GM11168 (cell line): ENCODE data around the gene BMPR1A.
"Not testable (repeated sequence)": the region's sequence is repeated elsewhere in the genome, so short reads cannot be mapped to it uniquely, and the experiment has no call there.

Experiments
- in situ Hi-C: fragments of 300-500 bp; cut with MboI; formaldehyde crosslinking; loops from one replicate; pipeline ENCODE4 v1.12.0; 2022; ENCODE audit warnings: low sequenced_read_pairs; ENCODE audit not compliant: unreplicated experiment

Gene BMPR1A

DNA sequence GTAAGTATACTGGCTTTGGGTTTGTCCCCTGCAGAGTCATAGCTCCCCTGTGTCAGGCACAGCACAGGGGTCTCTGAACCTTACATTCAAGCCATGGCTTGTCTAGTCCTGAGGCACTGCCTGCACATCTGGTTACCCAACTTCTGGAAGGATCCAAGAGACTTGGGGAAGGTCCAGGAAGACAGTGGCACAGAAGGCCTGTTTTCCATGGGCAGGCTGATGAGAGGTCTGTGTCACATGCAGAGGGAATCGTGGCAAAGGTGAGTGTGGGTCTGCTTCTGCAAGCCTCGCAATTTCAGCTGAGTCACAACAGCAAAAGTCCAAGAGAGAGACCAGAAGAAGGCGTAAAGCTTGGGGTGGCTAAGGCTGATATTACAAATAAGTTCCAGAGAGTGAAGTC, 28.4 kb upstream of the BMPR1A start:
- in situ Hi-C loops: no loop called here

DNA sequence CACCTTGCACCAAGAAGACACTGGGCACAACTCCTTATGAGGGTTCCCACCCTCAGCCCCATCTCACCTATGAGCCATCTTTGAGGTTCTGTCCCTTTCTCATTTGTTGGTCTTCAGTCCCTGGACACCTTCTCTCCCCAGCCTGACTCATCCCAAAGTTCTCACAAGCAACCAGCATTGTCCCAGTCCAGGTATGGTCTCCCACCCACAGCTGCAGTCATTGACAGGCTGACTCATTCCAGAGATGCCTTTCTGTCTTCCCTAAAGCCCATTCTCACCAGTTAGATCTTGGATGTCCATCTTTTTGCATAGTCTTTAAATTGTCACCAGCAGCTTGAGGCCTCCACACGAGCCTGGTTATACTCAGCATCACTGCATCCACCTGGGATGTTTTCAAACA, 26.7 kb upstream of the BMPR1A start:
- in situ Hi-C loops: no loop called here

DNA sequence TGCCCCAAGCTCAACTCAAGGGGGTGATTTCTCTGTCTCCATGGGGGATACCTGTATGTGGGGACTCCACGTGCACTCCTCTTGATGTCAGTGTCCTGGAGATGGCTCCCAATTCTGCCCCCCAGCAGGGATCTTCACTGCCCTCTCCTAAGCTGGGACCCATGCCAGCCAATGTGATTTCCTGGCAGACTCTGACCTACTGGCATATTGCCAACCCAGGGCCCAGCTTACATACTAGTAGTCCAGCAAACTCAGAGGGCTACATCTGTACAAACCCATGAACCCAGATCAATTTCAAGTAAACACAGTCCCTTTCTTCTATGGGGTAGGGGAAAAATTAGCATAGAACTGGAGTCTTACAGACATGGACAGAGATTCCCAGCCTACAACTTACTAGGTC, 26.2 kb upstream of the BMPR1A start:
- in situ Hi-C loops: no loop called here

DNA sequence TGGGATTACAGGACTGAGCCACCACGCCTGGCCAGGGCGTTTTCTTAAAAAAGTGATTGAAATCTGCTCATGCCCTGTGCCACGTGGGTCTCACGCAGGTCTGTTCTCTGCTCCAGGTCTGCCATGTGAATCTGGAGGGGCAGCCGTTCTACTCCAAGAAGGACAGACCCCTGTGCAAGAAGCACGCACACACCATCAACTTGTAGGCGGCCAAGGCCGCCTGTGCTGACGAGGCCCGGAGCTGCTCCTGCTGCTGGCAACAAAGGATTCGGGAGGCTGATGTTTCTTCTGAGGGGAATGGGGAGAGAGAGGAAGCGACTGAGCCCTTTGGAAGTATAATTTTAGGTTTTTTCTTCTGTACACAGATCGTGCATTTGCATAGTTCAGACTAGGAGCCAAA, 23.6 kb upstream of the BMPR1A start:
- in situ Hi-C loops: no loop called here

DNA sequence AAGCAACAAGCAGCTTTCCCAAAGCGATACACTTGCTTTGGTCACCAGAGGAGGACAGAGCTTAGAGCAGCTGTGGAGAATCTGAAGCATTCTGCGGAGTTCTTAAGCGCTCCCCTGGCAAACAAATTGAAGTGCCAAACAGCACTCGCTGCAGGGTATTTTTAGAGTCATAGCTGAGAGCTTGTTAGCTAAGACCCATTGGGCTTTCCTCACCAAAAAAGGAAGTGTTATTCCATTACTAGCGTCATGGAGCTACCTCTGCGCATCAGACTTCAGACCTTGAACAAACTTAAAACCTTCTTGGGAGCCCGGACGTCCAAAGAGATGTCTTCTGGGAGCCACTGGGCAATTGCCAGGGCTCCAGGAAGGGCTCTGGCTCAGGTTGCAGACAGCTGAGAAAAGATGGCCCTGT, 23.2 kb upstream of the BMPR1A start:
- in situ Hi-C loops: no loop called here

DNA sequence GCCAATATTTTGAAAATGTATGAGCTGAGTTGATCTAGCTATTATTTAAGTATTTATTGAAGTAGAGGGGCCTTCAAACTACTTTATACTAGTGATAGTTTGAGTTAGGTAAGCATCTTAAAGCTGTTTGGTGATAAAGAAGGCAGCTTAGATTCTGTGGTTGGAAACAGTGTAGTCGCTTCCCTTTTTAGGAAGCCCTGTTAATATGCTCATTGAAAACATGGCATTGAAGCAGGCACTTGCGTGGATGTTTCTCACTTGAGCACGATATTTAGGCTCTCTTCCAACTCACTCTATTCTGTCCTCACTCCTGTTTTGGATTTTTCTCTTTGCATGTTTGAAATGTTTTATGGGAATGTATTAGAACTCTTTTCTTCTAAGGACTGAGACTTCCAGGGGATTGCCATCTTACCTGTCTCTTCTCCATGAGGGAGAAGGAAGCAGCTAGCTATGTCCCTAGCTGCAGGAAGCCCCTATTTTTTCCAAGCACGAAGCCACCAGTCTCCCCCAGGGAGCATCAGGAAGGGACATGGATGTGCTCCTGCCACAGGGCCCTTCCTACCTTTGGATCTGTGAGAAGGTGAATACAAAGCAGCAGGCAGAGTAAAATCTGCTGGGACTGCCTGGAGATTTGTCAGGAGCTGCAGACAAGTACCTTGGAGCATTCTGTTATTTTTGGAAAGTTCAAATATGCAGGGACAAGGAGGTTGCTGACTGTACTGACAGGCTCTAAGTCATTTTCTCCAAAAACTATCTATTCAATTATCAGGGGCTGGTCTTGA, 22.0 kb upstream of the BMPR1A start:
- in situ Hi-C loops: no loop called here

DNA sequence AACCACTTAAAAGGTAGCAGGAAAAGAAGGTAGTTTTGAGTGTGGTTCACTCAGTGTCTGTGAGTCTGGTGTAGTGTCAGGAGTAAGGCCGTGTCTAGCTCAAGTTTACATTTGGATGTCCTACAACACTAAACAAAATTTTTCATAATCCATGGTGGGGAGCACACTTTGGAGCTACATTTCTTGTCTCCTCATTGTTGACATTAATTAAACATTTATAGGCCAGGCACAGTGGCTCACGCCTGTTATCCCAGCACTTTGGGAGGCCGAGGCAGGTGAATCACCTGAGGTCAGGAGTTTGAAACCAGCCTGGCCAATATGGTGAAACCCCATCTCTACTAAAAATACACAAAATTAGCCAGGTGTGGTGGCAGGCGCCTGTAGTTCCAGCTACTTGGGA, 21.1 kb upstream of the BMPR1A start:
- in situ Hi-C loops: not testable (repeated sequence)

DNA sequence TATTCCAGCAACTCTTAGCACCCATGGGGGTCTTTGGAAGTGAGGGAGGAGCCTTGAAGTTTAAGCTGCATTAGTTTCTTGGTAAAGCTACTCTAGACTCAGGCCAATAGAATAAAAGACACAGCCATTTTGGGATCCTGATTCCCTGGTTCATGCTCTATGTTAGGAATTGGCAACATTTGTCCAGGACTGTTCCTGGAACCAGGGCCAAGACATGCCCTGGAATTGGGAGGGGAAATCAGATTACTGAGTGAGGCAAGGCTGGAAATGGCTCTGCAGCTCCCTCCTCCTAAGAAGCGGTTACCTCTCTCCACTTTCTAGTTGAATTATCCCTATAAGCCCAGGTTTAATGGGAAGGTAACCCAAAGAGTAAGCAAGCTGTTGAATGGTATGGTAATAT, 14.2 kb upstream of the BMPR1A start:
- in situ Hi-C loops: no loop called here

DNA sequence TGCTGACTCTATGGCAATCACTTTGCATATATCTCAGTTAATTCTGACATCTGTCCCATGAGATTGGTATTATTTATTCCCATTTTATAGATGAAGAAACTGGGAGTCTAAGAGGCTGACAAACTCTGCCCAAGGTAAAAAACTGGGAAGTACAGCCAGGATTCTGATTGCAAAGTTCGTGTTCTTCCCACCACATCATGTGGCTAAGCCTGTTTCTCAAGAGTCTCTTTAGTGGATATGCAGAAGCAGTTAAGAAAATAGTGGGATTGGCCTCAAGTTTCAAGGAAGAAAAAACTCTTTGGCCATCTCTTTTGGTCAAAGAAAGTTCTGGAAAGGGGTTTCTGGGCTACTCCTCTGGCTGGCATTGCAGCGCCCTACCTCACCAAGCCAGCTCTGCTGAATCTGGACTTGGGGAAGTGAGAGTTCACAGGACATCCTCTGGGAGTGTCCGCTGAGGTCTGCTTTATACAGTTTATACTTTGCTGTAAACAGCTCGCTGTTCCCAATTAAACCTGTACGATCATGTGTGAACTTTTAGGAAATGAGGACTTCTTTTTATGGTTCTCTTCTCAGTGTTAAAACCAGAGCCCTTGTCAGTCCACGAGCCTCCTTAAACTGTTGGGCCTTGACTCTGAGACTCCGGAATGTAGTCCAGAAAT, 12.2 kb upstream of the BMPR1A start:
- in situ Hi-C loops: no loop called here

DNA sequence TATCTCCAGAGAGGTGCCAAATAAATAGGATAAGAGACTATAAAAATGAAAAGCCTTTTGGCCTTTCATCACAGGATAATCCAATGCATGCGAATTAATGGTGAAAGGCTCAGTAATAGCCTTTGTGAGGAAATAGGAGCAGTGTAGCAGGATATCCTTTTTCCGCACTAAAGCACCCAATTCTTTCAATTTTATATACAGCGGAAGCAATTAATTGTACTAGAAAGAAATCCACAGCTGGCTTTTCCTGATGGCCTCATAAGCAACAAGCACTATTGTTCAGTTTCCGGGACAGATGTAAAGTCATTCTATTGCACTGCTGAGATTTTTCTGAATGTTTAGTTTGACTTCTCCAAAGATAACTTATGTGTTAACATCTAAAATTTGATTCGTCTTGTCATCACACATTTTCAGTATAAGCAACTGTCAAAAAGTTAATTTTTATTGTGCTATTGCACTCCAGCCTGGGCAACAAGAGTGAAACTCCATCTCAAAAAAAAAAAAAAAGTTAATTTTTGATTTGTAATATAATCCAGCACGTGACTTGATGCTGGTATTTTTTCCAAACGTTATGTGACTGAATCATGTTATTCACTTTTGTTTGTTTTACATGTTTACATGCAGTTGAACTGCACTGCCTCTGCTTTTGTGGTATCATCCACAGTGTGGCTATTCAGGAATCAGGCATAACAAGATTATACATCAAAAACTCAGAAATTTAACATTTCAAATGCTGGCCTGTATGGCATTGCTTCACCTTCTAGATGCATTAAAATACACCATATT, 8.4 kb upstream of the BMPR1A start:
- in situ Hi-C loops: no loop called here

DNA sequence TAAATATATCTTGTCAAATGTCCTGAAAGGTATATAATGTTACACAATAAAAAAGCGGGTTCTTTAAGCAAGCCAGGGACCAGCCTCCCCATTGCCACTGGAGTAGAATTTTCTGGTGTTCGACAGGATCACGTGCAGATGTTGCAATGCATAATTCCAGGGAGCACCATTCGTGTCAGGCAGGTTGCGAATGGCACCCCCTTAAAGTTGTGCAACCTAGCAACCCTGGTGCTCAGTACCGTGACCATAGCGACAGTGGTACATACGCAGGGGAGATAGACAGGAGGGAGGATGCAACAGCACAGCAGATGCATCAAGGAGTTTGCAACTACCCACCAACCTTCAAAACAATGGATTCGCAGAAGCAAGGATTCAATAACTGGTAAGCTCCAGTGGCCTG, 6.6 kb upstream of the BMPR1A start:
- in situ Hi-C loops: no loop called here

DNA sequence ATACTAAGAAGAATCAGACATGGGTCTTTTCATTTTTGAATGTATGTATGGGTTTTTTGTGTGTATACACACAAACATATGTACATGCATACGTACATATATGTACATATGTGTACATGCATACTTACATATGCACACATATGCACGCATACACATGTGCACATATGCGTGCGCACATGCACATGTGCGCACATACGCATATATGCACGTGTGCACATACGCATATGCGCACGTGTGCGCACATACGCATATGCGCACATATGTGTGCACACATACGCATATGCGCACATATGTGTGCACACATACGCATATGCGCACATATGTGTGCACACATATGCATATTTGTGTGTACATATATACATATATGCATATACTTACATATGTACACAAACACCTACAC, 4.9 kb upstream of the BMPR1A start:
- in situ Hi-C loops: no loop called here

DNA sequence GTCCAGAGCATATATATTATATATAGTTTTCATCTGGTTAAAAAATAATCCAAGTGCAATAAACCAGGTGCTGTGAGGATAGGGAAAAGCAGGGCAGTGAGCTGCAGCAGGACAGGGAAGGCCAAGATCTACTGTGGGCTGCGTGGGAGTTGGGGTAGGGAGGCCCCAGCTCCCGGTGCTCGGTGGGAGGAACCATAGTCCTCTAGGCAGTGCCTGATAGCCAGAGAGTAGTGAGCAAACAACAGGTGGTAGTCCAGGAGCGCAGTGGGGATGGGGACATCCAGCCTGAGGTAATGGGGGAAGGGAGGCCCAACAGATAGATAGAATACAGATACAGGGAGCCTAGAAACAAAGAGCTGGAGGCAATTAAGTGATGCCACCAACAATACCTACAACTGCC, 4.1 kb upstream of the BMPR1A start:
- in situ Hi-C loops: no loop called here

DNA sequence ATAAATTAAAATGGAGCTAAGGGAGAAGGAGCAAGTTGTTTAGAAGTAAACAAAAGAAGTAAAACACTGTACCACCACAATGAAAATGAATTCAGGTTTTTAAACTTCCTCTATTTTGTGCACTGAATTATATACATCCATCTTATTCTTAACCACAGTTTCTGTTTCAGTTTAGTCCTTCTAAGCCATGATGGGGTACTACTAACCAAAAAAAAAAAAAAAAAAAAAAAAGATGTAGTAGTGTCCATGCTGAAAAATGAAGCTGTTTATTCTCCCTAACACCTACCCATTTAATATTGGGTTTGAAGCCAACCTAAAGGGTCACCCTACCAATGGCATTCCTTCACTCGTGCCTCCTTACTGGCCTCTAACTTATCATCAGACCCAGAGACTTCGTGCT, 3.4 kb upstream of the BMPR1A start:
- in situ Hi-C loops: no loop called here

DNA sequence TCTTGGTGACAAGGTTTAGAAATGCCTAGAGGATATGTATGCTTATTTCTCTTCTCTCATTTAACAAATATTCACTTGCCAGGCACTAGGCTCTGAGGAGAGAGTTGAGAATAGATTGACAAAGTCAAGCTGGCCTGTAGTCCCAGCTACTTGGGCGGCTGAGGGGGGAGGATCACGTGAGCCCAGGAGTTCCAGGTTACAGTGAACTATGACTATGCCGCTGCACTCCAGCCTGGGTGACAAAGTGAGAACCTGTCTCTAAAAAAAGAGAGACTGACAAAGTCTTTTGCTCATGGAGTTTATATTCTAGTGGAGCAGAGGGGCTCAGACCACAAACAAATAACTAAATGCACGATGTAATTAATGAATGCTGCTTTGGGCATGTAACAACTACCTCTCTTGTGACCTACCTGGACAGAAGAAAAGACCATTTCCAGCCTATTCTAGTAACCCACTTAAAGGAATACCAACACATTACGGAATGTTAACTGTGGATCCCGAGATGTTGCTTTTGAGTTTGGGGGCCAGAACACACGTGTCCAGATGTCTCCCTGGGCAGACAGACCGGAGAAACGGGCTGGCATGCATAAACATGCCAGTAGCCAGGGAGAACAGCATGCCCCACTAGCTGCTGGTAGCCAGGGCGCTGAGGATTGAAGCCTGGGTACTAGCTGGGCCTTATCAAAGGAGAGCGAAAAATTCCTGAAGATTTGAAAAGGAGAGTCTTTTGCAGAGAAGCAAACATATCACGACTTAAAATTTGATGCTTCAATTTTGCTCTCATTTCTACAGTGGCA, 2.6 kb upstream of the BMPR1A start:
- in situ Hi-C loops: no loop called here

DNA sequence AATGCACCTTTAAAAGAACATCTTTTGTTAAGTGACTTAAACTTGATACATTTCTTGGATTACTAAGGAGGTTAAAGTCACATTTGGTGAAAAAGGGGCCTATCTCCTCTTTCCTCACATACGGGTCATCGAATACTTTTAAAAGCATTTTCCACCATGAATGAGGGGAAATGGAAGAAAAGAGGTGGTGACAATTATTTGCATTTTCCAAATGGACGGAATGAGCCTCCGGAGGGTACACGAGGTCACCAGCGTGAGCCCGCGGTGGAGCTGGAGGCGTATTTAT, 1.0 kb upstream of the BMPR1A start:
- in situ Hi-C loops: no loop called here

DNA sequence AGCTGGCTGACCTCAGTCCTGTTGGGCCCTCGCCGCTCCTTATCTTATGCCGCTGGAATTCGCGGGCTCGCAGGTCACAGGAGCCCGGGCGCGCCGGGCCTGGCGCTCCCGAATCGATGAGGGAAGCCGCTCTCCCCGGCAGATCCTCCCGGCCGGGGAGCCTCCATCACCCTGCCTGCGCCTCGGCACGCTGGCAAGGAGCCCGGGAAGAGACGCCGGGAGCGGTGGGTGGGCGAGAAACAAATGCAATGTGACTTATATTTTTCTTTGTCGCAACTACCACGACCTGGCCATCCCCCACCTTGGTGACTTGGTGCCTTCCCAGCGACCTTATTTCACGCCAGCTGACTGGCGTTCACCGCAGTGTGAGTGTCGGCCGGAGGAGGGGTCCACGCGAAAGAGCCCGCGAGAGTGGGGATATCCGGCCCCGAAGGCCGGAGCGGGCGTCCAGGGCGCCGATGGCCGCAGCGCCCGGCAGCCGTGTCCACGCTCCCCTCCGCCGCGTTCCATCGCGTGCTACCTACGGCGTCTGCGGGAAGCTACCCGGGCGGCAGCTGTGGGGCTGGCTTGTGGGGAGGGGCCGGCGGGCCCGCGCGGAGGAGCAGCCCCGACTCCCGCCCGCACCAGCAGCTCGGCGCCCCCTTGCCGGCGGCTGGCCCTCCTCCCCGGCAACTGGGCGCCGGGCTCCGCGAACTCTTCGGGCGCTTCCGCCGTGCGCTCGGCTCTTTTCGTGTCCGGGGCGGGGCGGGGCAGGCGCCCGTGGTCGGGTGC, 494 bp upstream of the BMPR1A start:
- in situ Hi-C loops: no loop called here

DNA sequence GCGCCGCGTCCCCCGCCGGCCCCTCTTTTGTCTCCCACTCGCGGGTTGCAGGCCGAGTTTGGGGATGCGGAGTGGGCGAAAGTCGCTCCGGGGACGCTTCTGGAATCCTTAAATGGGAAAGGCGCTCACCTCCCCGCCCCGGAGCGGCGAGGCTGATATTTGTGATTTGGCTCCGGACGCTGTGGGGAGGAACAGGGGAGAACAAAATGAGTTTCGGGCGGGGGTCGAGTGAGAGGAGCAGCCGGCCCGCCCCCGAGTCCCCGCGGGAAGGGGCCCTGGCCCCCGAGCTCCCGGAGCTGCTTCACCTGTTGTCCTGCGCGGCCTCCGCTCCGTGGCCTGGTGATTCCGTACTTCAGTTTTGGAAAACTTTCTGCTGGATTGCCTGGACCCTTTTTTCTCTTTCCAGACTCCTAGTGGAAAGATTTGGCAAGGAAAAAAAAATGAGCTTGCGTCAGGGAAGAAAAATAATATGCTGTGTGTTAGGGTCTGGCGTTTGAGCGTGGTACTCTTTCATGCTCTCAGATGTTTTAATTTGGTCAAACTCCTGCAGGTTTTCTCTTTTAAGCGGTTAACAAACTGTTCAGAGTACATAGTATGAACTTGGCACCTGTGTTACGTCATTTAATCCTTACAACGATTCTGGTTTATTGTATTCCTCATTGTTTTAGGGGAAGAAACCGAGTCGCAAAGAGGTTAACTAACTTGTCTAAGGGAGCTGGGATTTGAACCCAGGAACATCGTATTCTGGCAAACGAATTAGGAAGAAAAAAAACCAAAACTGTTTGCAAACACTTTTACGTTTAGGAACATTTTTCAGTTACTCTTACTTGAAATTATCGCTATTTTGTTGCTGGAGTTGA, 924 bp downstream of the BMPR1A start:
- in situ Hi-C loops: no loop called here
